Brain pericyte (primary cell): Measurements from ENCODE around the gene SLPI.

Experiments used
- DNase-seq: peaks from one replicate; pipeline ENCODE4 v3.0.0-alpha.2; 2012; ENCODE audit warnings: low read depth, low spot score

SLPI gene

DNA sequence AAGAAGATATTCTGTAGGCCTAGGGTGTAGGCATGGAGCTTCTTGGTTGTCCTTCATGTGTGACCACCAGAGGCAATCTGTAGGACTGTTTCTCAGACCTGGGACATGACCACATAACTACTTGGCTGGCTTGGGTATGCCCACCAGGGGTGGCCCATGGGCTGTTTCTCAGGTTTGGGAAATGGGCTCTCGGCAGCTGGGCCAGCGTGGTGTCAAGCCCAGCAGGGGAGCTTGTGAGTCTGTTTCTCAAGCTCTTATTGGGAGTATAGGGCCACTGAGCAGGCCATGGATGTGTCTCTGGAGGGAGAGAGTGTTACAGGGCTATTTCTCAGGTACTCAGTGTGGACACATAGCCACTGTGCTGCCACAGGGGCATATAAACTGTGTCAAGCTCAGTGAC is 35.7 kb downstream of the SLPI start:
- no peak for DNase-seq

DNA sequence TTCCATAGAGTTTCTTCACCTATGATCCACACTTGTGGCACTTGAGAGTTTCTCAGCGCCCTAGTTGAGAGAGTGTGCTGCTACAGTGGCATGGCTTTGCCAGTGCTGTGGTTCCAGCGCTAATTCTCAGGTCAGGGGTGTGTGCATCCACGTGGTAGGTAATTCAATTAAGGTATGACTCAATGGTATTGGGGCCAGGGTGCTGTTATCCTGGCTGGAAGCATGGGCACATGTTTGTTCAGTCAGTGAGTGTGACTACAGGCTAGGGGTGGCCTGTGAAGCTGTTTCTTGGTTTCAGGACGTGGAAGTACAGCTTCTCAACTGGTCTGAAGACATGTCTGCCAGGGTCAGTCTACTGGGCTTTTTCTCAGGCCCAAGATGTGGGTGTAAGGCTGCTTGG is 36.2 kb downstream of the SLPI start:
- DNase-seq = no peak

DNA sequence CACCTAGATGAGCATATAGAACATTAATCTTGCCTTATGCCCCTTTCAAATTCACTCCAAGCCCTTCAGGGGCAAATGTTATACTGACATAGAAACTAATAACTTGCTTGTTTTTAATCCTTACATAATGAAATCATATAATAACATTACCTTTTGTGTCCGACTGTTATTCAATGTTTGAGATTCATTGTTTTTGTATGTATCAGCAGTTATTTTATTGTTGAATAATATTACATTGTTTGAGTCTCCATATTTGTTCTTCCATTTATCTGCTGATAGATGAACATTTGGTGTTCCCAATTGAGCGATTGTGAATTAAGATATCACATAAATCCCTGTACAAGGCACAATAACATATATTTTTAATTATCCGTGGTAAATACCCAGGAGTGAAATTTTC is 41.5 kb downstream of the SLPI start:
- DNase-seq = no peak

GRCh38 chr20:45211569-45212474 is 42.5 kb downstream of the SLPI start:
- no peak for DNase-seq

DNA sequence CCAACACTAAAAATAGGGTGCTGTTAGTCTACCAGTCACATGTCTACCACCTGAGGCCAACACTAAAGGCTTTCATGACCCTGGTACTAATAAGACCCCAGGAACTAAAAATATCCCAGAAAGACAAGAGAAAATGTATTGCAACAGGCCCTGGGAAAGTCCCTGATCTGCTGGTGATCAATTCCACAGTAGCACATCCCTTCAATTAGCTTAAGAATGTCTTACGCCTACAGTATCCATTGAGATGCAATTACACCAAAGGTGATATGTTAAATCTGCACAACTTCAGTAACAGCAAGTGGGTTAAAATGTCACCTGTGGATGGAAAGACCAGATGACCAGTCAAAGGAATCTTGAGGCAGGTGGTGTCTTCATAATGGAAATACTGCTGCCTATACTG is 44.4 kb downstream of the SLPI start:
- no peak for DNase-seq

DNA sequence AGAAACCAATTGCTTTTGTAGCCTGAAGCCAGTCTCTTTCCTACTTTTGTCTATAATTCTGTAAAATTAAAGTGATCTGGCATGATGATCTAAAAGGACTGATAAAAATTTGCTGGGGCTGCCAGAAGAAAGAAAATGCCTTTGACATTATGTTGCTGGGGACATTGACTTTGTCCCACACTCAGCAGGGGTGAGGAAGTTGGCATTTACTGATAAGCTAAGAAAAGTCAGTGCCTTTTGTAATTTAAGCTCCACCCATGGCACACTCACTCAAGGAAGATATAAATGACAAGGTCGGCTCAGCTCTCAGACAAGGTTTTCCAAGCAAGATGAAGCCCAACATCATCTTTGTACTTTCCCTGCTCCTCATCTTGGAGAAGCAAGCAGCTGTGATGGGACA is 47.6 kb downstream of the SLPI start, which contains the start of gene SEMG1:
Gene SEMG1 (plus strand): TSS at position 309 of the 400 bp plus-strand sequence. CDS start 21 bp downstream, at position 330.
- DNase-seq = no peak
